H1 (cell line): ENCODE data around the gene TMEM63C. TPM values are rescaled to one million over a fixed set of nuclear protein-coding genes. Genes with fewer than 3 reads are reported as not detected.

ENCODE experiments used
- CTCF ChIA-PET: fragments of 300-600 bp; sonication (Branson Sonifier 250); formaldehyde crosslinking; loops from one replicate; lab custom pipeline; 2021; ENCODE audit not compliant: partially characterized antibody; lab: Charles Lee
- POLR2A ChIA-PET: fragments of 300-600 bp; sonication (Branson Sonifier 250); formaldehyde crosslinking; loops from one replicate; lab custom pipeline; 2021; ENCODE audit warnings: inconsistent platforms; ENCODE audit not compliant: partially characterized antibody; lab: Charles Lee
- DNase-seq, 2 experiments: peaks; one replicate each; pipeline versions ENCODE4 v3.0.0 to v3.0.0-alpha.2; 2010 to 2022; ENCODE audit warnings: low spot score in 2 of 2, low read depth in 1 of 2, mixed read lengths in 1 of 2
- FAIRE-seq: peaks from 2 replicates; lab custom pipeline; 2011; peaks lifted over from hg19 to GRCh38; lab: Jason Lieb, UNC
- H2AFZ ChIP-seq: 2 replicates; pipeline ENCODE4 v1.8.1; 2012; ENCODE audit warnings: low read length, inconsistent platforms
- H2AK5ac ChIP-seq: 2 replicates; pipeline ENCODE4 v1.6.1; 2013; ENCODE audit warnings: low read depth, low read length
- H2BK120ac ChIP-seq: replicated peaks from 2 replicates; pipeline ENCODE3; 2013; ENCODE audit warnings: low read depth, low read length, inconsistent platforms
- H2BK12ac ChIP-seq: 2 replicates; pipeline ENCODE4 v1.6.1; 2013; ENCODE audit warnings: low read depth, low read length
- H2BK15ac ChIP-seq: 2 replicates; pipeline ENCODE4 v1.6.1; 2013; ENCODE audit warnings: low read length
- H2BK20ac ChIP-seq: 2 replicates; pipeline ENCODE4 v1.6.1; 2013; ENCODE audit warnings: low read length
- H2BK5ac ChIP-seq: 2 replicates; pipeline ENCODE4 v1.6.1; 2013; ENCODE audit warnings: low read depth, low read length
- H3K14ac ChIP-seq: 2 replicates; pipeline ENCODE4 v1.6.1; 2013; ENCODE audit warnings: inconsistent platforms; ENCODE audit not compliant: insufficient read length
- H3K18ac ChIP-seq: 2 replicates; pipeline ENCODE4 v1.6.1; 2013; ENCODE audit warnings: low read length; ENCODE audit errors: extremely low read depth
- H3K23ac ChIP-seq: 2 replicates; pipeline ENCODE4 v1.6.1; 2013; ENCODE audit warnings: inconsistent platforms; ENCODE audit not compliant: insufficient read length
- H3K23me2 ChIP-seq: 2 replicates; pipeline ENCODE4 v1.6.1; 2013; ENCODE audit warnings: low read depth, low read length
- H3K27ac ChIP-seq: 2 replicates; pipeline ENCODE4 v1.6.1; 2011; ENCODE audit warnings: low read depth, low read length, inconsistent platforms
- H3K27me3 ChIP-seq, 4 experiments: replicated peaks in 1 of 4; 1 replicate in 1 of 4; 2 replicates in 3 of 4; pipeline versions ENCODE4 v1.6.1 to v1.8.1; 2011 to 2013; ENCODE audit warnings: low read length in 3 of 4, mild to moderate bottlenecking in 3 of 4, inconsistent platforms in 2 of 4, mixed read lengths in 2 of 4, moderate library complexity in 1 of 4; ENCODE audit not compliant: control insufficient read depth in 3 of 4, insufficient read depth in 3 of 4; ENCODE audit errors: extremely low read depth in 1 of 4
- H3K36me3 ChIP-seq, 4 experiments: 2 replicates each; pipeline versions ENCODE4 v1.6.1 to v1.8.1; 2011 to 2013; ENCODE audit warnings: mild to moderate bottlenecking in 4 of 4, low read length in 3 of 4, moderate library complexity in 2 of 4, control low read depth in 1 of 4, inconsistent platforms in 1 of 4; ENCODE audit not compliant: insufficient read depth in 4 of 4, control insufficient read depth in 2 of 4
- H3K4ac ChIP-seq: replicated peaks from 2 replicates; pipeline ENCODE3; 2013; ENCODE audit warnings: low read length, low read depth, mixed read lengths, inconsistent platforms; ENCODE audit not compliant: insufficient read length
- H3K4me1 ChIP-seq, 4 experiments: replicated peaks in 1 of 4; 1 replicate in 1 of 4; 2 replicates in 3 of 4; pipeline versions ENCODE4 v1.6.1 to v1.8.1; 2011 to 2013; ENCODE audit warnings: low read length in 3 of 4, inconsistent platforms in 2 of 4, mixed read lengths in 1 of 4; ENCODE audit not compliant: insufficient read depth in 4 of 4, control insufficient read depth in 3 of 4
- H3K4me2 ChIP-seq, 2 experiments: 2 replicates each; pipeline versions ENCODE4 v1.6.1 to v1.8.1; 2011 to 2013; ENCODE audit warnings: low read depth in 2 of 2, low read length in 2 of 2, control low read depth in 1 of 2, inconsistent platforms in 1 of 2, mild to moderate bottlenecking in 1 of 2; ENCODE audit not compliant: insufficient read depth in 1 of 2
- H3K4me3 ChIP-seq, 4 experiments: fragments of 200-600, 300-600 bp in 1 of 4; sonication (generic), shearing (Covaris generic), sonication (Bioruptor Twin) in 1 of 4; 2 replicates each; pipeline versions ENCODE4 v1.5.1 to v1.8.1; 2011 to 2016; ENCODE audit warnings: low read length in 4 of 4, low read depth in 3 of 4, control low read depth in 2 of 4, inconsistent platforms in 2 of 4, mild to moderate bottlenecking in 2 of 4, mixed read lengths in 1 of 4, moderate library complexity in 1 of 4; ENCODE audit not compliant: insufficient read depth in 2 of 4; ENCODE audit errors: extremely low read depth in 1 of 4
- H3K56ac ChIP-seq: replicated peaks from 2 replicates; pipeline ENCODE3; 2013; ENCODE audit warnings: low read depth, mild to moderate bottlenecking, mixed read lengths, low read length, inconsistent platforms; ENCODE audit not compliant: insufficient read length
- H3K79me1 ChIP-seq: 2 replicates; pipeline ENCODE4 v1.6.1; 2013; ENCODE audit warnings: low read depth, low read length, control low read depth
- H3K79me2 ChIP-seq, 2 experiments: 2 replicates each; pipeline versions ENCODE4 v1.6.1 to v1.8.1; 2012 to 2013; ENCODE audit warnings: low read length in 2 of 2, mild to moderate bottlenecking in 2 of 2, inconsistent platforms in 1 of 2; ENCODE audit not compliant: insufficient read depth in 2 of 2, control insufficient read depth in 1 of 2
- H3K9ac ChIP-seq, 4 experiments: replicated peaks in 1 of 4; 1 replicate in 1 of 4; 2 replicates in 3 of 4; pipeline versions ENCODE4 v1.6.1 to v1.8.1; 2011 to 2013; ENCODE audit warnings: low read depth in 3 of 4, low read length in 3 of 4, control low read depth in 2 of 4, mild to moderate bottlenecking in 2 of 4, moderate library complexity in 2 of 4, inconsistent platforms in 1 of 4; ENCODE audit errors: extremely low read depth in 1 of 4
- H3K9me3 ChIP-seq, 2 experiments: 2 replicates each; pipeline versions ENCODE4 v1.6.1 to v1.8.1; 2012 to 2013; ENCODE audit warnings: mild to moderate bottlenecking in 2 of 2, moderate library complexity in 2 of 2, control low read depth in 1 of 2, inconsistent platforms in 1 of 2, low read depth in 1 of 2, low read length in 1 of 2, mixed read lengths in 1 of 2; ENCODE audit not compliant: insufficient read depth in 2 of 2
- H4K20me1 ChIP-seq, 2 experiments: replicated peaks in 1 of 2; 2 replicates each; pipeline versions ENCODE3 to v1.8.1; 2011 to 2013; ENCODE audit warnings: inconsistent platforms in 2 of 2, low read length in 2 of 2, mild to moderate bottlenecking in 1 of 2; ENCODE audit not compliant: insufficient read depth in 2 of 2, control insufficient read depth in 1 of 2
- H4K5ac ChIP-seq: 2 replicates; pipeline ENCODE4 v1.6.1; 2013; ENCODE audit warnings: low read length, low read depth, mixed read lengths, inconsistent platforms; ENCODE audit not compliant: insufficient read length
- H4K8ac ChIP-seq: 2 replicates; pipeline ENCODE4 v1.8.0; 2013; ENCODE audit warnings: mild to moderate bottlenecking, moderate library complexity, low read length, inconsistent platforms; ENCODE audit not compliant: insufficient read depth; ENCODE audit errors: extremely low read depth
- H4K91ac ChIP-seq: replicated peaks from 2 replicates; pipeline ENCODE3; 2013; ENCODE audit warnings: low read length, mixed read lengths, inconsistent platforms; ENCODE audit not compliant: insufficient read length
- CBX5 ChIP-seq: fragments of 300-800, 300-1000 bp; sonication (generic); IDR thresholded peaks from 2 replicates; pipeline ENCODE4 v1.7.1; 2016; ENCODE audit warnings: antibody characterized with exemption, low read length, low read depth
- CTBP2 ChIP-seq: IDR thresholded peaks from 2 replicates; pipeline ENCODE4 v1.7.0; 2011; ENCODE audit warnings: borderline replicate concordance, mild to moderate bottlenecking, moderate library complexity, mixed read lengths, low read length; ENCODE audit not compliant: insufficient read depth, insufficient read length
- EZH2 ChIP-seq: fragments of 200-600 bp; sonication (generic); IDR thresholded peaks from 2 replicates; pipeline ENCODE4 v1.7.1; 2012; ENCODE audit warnings: low read depth, mild to moderate bottlenecking, moderate library complexity, low read length, inconsistent platforms; ENCODE audit not compliant: severe bottlenecking
- KDM1A ChIP-seq: fragments of 200-600, 300-600 bp; sonication (generic); IDR thresholded peaks from 2 replicates; pipeline ENCODE4 v1.7.1; 2016; ENCODE audit warnings: mild to moderate bottlenecking, low read length, borderline replicate concordance
- KDM4A ChIP-seq: IDR thresholded peaks from one replicate; pipeline ENCODE4 v1.7.1; 2012; ENCODE audit warnings: low read depth, mild to moderate bottlenecking, moderate library complexity, low read length, inconsistent platforms; ENCODE audit not compliant: severe bottlenecking
- MAFK ChIP-seq: IDR thresholded peaks from 2 replicates; pipeline ENCODE4 v1.6.1; 2012; ENCODE audit warnings: low read depth, mild to moderate bottlenecking, improper control_type of control experiment, low read length
- RNF2 ChIP-seq: fragments of 200-900, 300-1000 bp; sonication (generic); IDR thresholded peaks from 2 replicates; pipeline ENCODE4 v1.7.1; 2016; ENCODE audit warnings: borderline replicate concordance, low read depth, mild to moderate bottlenecking, antibody characterized with exemption, low read length; ENCODE audit not compliant: poor library complexity, severe bottlenecking; ENCODE audit errors: missing control alignments
- TCF12 ChIP-seq: IDR thresholded peaks from 2 replicates; pipeline ENCODE4 v1.6.1; 2011; ENCODE audit warnings: low read depth, mild to moderate bottlenecking, low read length
- WGBS, 2 experiments: shearing (Covaris generic) in 1 of 2; methylation state at CpG; one replicate each; pipeline versions ENCODE4 v1.1.6 to v1.1.7; 2013 to 2015; ENCODE audit warnings: low lambda C conversion rate in 2 of 2, mixed read lengths in 2 of 2, inconsistent platforms in 1 of 2, low coverage in 1 of 2, missing lambda C conversion rate in 1 of 2; ENCODE audit not compliant: insufficient replicate concordance in 2 of 2, insufficient coverage in 1 of 2, insufficient read length in 1 of 2; ENCODE audit errors: extremely low coverage in 1 of 2, missing lambda C conversion rate in 1 of 2; 5-methylcytosine and 5-hydroxymethylcytosine counted together
- polyA plus RNA-seq, 7 experiments: library from polyadenylated mRNA; depleted of rRNA in 3 of 7; stranded (reverse) in 5 of 7; unstranded in 2 of 7; fragments of >200 nt in 5 of 7; fragments of 200-250 nt in 2 of 7; gene quantifications; 1 replicate in 5 of 7; 2 replicates in 1 of 7; 4 replicates in 1 of 7; pipeline versions ENCODE4 v1.2.1 to v1.2.3, GENCODE V29; 2011 to 2013; ENCODE audit warnings: missing spikeins in 2 of 7, mixed read lengths in 2 of 7
- total RNA-seq: library from RNA; stranded (reverse); fragmentation: NEBNext Ultra II Directional; extraction: Animal tissue kit (Norgen Biotek cat#: 25700); gene quantifications from 2 replicates; pipeline ENCODE4 v1.2.1, GENCODE V29; 2021

The TMEM63C gene
- total and polyA plus RNA-seq, 2 of the 8 experiments (the other 6 are each of a cell fraction or from before 2014, with no cell fraction given) = 3.0 to 7.6 TPM

- Histone ChIP-seq H3K9ac (no peak overlapping the region), H3K36me3 (peaks cover 0 to 5% (median 3%) of the 10 kb centered on the region in 4 experiments; a peak in 3 of 8 replicates), H4K5ac (no peak overlapping the region), H3K27me3 (no peaks in the 10 kb centered on the region), H3K18ac (no peak overlapping the region), H3K79me1 (no peaks in the 10 kb centered on the region; the same call in 1 of the 2 replicates), H3K4ac (no peak overlapping the region), H2AFZ (no peak overlapping the region), H3K79me2 (no peaks in the 10 kb centered on the region), H2BK120ac (no peak overlapping the region), H2BK15ac (no peak overlapping the region), H3K14ac (no peak overlapping the region), H3K23me2 (no peaks in the 10 kb centered on the region), H2AK5ac (no peak overlapping the region), H4K8ac (no peak overlapping the region), H3K4me1 (peaks cover 0 to 8% (median 1%) of the 10 kb centered on the region in 4 experiments; a peak in 2 of 7 replicates), H3K23ac (no peak overlapping the region), H2BK5ac (no peak overlapping the region), H3K27ac (no peak overlapping the region), H3K4me3 (no peak overlapping the region), H3K4me2 (no peak overlapping the region), H3K56ac (no peak overlapping the region), H3K9me3 (no peaks in the 10 kb centered on the region), H4K91ac (no peak overlapping the region), H2BK12ac (no peak overlapping the region), H2BK20ac (no peak overlapping the region), H4K20me1 (peaks cover 0 to 3% of the 10 kb centered on the region in 2 experiments)
- ChIA-PET CTCF (interaction anchor here (1.1 to 22.3 kb wide), 10 partner anchors 10 to 427 kb away, joined by 3 to 353 read pairs (median 8); partner anchors contain the start of genes GSTZ1 and POMT2), POLR2A (interaction anchor here (1.1 kb wide), 1 partner anchor 39 kb away, joined by 3 read pairs; no protein-coding TSS in a partner anchor)
- FAIRE-seq (no peak), DNase-seq (no peak)
- WGBS, 2 experiments = 94% methylated on average over 5 of the region's 5 CpGs; no CpG with 5 or more reads in 1 of the 2 experiments
- TF ChIP-seq KDM4A (no peak), TCF12 (no peak), CTBP2 (no peak), MAFK (no peak), CBX5 (no peak), EZH2 (no peak), RNF2 (no peak), KDM1A (no peak)
These were observed 121.3 kb downstream of the TMEM63C start for GRCh38 chr14:77302926-77303325.
